ENCODE data around the gene CYP27B1.

The CYP27B1 gene

GRCh38 chr12:57735952-57736740, 30.7 kb downstream of the CYP27B1 start:
- DNase-seq (ENCODE audit: low read depth), result no peak

GRCh38 chr12:57735198-57735855, 31.6 kb downstream of the CYP27B1 start:
- no peak for DNase-seq (ENCODE audit: low read depth)

DNA sequence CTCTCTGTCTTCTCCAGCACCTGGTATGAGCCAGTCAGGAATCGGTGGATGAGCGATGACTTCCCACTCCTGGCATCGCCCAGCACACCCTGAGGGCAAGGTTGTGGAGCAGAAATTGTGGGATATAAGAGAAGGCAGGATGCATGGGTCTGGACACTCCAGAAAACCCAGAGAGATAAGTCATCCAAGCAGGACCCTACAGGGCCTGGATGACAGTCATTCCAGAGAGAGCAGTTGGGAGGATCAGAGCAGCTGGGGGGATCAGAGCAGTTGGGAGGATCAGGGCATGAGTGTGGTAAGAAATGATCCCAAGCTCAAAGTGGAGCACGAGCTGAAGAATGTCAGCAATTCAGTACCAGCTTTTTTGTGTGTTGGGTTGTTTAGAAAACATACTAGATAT, 32.3 kb downstream of the CYP27B1 start:
- DNase-seq (ENCODE audit: low read depth), result no peak

- DNase-seq (ENCODE audit: low read depth), result no peak
Observed at GRCh38 chr12:57733928-57734327, 33.0 kb downstream of the CYP27B1 start.

- no peak for DNase-seq (ENCODE audit: low read depth)
Observed at GRCh38 chr12:57732726-57733593, 33.9 kb downstream of the CYP27B1 start.

DNA sequence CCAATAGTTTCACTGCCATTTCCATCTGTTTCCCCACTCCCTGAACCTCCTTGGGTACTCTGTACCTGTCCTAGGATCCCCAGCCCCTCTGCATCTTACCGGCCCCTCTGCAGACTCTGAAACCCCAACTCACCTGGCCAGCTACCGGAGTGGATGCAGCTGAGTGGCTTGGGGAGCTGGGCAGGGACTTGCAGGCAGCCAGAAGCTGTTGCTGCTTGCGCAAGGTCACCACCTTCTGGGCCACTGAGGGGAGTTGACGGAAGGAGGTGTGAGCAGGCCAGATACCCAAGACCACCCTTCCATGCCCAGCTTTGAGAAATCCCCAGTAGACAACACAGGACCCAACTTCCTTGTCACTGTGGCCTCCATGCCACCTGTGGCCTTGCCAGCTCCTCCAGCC, 34.6 kb downstream of the CYP27B1 start:
- DNase-seq (ENCODE audit: low read depth), result no peak

DNA sequence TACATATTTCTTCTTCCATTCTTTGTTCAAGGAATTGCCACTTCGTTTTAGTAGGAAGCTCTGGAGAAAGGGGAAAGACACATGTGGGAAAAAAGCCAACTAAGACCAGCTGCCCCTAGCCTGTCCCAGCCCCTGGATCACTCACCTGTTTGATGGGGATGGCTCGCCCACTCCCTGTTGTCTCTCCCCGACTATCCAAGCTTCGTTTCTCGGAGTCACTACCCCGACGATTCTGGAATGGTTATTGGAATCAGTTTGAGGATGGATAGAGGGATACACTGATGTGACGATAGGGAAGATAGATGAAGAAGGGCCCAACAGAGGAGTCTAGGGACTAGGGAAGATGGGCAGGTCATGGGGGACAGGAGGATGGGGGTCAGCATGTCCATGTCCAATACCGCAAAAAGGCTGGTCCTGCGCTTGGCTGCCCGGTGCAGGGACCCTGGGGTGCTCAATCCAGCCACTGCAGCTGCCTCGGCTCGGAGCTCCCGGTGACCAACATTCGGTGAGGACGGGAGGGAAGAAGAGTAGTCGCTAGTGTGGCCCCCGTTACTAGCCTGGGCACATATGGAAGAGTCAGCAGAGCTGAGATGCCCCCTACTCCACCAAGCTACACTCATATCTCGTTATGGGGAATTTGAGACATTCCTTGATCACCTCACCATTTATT, 35.3 kb downstream of the CYP27B1 start:
- DNase-seq (ENCODE audit: low read depth), result no peak

DNA sequence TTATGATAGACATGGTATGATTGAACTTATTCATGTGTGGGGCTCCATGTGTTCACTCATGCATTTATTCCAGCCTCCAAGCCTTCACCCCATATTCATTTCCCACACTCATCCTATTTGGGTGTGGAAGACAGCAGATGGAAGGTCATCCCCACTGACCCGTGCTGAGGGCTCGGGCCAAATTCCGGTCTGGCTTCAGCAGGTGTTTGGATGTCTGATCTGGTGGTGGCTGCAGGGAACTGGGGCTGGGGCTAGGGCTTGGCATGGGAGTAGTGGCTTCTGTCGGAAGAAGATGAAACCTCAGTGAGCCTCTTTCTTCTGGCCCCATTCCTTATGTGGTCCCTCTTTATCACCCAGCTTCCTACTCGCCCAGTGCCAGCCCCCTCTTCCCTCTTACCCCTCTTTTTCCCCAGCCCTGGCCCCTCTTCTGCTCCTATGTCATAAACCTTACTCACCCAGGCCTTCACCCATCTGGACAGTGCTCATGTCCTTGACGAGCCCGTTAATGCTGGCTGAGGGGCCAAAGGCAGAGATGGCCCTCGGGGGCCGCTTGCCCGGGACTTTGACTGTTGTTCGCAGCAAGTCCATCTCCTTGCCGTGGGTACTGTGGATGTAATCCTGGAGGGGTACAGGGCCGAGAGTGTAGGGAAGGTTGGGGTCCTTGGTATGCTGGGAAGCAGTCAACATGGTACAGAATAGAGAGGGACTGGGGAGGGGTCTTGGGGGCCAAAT, 36.4 kb downstream of the CYP27B1 start:
- DNase-seq (ENCODE audit: low read depth), result no peak

DNA sequence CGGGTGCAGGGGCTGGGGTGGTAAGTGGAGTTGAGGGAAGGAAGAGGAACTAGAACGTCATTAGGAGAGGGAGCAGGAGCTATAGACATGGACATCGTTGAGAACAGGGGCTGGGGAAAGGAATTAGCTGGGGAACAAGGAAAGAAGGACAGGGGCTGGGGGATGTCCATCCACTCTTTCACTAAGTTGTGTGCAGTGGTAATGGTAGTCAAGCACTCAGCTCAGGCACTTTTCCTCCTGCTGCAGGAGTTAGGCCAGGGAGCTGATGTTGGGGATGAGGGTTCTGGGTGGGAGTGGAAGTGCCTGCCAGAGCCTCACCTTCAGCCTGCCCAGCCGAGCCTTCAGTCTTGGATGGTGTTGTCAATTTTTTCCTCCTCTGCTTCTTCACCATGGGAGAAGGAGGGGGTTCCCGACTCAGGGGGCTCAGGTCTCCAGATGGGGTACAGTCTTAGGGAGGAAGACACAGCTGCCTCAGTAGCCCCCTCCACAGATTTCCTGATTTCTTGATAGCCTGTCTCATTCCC, 37.5 kb downstream of the CYP27B1 start:
- DNase-seq (ENCODE audit: low read depth), result no peak

- DNase-seq (ENCODE audit: low read depth), result no peak
Observed at GRCh38 chr12:57727758-57728395, 39.0 kb downstream of the CYP27B1 start.

DNA sequence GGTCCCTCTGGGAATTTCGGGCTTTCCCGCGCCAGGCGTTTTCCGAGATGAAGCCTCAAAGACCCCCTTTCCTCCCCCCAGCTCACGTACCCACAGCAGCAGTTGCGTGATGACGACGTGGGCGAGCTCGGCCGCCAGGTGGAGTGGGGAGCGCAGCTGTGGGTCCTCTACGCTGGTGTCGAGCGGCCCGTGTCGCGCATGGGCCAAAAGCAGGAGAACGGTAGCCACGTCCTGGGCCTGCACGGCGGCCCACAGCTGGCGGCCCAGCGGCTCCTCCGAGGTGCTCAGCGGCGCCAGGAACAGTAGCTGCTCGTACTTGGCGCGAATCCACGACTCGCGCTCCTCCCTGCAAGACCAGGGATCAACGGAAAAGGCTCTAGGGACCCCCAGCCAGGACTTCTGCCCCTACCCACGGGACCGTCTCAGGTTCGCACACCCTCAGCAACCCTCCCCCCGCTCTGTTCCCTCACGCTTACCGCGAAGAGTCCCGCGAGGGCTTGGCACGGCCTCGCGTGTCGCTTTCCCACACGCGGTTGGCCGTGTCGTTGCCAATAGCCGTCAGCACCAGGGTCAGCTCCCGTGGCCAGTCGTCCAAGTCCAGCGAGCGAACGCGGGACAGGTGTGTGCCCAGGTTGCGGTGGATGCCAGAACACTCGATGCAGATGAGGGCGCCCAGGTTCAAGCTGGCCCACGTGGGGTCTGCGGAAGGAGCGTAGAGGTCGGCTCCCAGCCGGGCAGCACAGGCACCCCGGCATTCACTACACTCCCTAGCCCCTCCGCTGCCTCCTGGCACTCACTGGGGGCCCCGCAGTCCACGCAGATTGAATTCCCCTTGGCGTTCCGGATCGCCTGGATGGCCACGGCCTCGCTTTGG, 39.8 kb downstream of the CYP27B1 start:
- DNase-seq (ENCODE audit: low read depth), result no peak

DNA sequence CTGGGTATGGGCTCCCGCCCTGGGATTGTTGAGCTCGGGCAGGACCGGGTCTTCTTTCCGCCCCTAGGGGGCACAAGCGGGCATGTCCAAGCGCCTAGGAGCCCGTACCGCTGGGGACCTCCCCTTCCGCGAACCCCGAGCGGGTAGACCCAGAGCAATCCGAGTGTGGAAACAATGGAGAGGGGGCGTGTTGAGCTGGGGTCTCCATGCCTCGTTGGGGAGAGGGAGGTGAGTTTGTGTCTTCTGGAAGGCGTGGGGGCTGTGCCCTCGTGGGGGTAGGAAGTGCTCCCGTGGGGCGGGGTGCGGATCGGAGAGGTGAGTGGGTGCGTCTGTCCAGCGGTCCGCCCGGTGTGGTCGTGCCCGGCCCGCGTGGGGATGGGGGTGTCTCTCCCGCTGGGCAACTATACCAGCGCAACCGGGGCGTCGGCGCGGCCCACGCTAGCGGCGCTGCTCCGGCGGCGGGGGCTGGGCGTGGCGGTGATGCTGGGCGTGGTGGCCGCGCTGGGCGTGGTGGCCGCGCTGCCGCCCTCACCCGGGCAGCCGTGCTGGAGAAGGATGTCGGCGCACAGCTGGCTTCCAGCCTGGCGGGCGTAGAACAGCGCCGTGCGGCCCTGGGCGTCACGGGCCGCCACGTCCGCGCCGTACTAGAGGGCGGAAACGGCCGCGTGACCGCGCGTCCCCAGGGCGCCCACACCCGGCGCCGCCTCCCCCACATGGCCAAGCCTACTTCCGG, 40.6 kb downstream of the CYP27B1 start:
- no peak for DNase-seq (ENCODE audit: low read depth)

DNA sequence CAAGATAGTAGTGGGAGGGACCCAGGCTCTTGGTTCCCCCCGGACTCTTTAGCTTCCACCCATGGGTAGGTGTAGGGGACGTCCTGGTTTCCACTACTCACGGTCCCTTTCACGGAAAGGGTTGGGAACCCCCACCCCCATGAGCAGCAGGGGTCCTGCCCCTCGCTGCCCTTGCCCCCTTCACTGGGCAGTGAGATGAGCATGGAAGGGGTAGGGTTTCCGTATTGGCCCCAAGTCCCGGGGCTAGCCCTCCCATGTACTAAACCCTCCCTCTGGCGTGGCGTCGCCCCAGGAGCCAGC, 41.1 kb downstream of the CYP27B1 start:
- DNase-seq (ENCODE audit: low read depth), result no peak

- DNase-seq (ENCODE audit: low read depth), result no peak
Observed at GRCh38 chr12:57724936-57725740, 41.7 kb downstream of the CYP27B1 start.

DNA sequence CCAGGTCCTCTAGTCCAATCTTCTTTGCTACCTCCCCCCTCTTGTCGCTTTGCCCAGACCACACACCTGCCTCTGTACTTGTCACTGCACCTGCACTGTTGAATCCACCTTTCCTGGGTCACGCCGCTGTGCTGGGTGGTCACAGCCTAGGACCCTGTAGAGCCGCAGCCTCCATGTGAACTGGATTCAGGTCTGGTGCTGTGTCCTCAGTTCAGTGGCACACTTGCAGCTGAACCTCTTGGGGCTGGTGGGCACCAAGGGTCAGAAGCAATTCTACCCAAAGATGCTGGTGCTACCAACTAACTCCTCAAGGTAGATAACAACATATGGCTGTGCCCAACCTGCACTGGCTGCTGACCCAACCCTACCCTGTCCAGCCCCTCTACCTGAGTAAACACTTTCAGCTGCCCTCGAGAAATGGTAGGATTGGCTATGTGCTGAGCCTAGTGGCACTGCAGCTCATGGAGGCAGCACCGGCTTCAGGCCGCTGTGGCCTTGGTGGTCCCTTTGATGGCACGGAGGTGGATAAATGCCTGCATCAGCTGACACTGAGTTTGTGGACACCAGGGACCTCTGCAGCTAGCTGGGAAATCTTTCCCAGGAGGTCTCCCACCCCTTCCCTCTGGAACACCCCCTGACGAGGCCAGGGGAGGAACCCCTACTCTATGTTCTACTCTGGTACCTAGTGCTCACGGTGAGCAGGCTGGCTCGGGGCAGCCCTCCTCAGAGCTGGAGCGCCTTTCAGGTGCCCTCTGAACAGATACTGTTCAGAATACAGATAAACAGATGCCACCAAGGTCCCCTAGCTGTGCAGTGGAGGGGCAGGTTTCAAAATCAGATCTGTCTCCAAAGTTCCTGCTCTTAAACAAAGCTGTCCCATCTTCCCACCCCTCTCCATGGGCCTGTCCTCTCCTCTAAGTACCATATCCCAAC, 42.6 kb downstream of the CYP27B1 start:
- no peak for DNase-seq (ENCODE audit: low read depth)

GRCh38 chr12:57723630-57723962, 43.3 kb downstream of the CYP27B1 start:
- DNase-seq (ENCODE audit: low read depth), result no peak

Data from T-helper 22 cell (primary cell).